ENCODE results near the gene CHST3. TPM values are rescaled to one million over a fixed set of nuclear protein-coding genes. Genes with fewer than 3 reads are reported as not detected.

The CHST3 gene
- total and polyA plus RNA-seq, 11 donors = 8.1 to 51.3 (median 25.0) TPM

GRCh38 chr10:71982269-71983178, 18.3 kb downstream of the CHST3 start:
- peak overlapping the region in 9 of 12 donors; percentile 5 to 87 (median 68) for H3K27ac ChIP-seq
- DNase-seq (peak in 1 of 5 donors; percentile 18), ATAC-seq (no peak)
- WGBS, 4 donors = 76 to 78% (median 77%) methylated on average over 10 of the region's 10 CpGs
- TF ChIP-seq POLR2A (IDR thresholded peaks at IDR 0.05) (no peak), CTCF (IDR thresholded peaks at IDR 0.05) (no peak)
- no peak overlapping the region for H3K4me3 ChIP-seq
- H3K27me3 ChIP-seq = no peaks in the 10 kb centered on the region
- H3K4me1 ChIP-seq = peaks cover 36 to 100% (median 97%) of the 10 kb centered on the region in 12 donors
- H3K9me3 ChIP-seq = no peaks in the 10 kb centered on the region
- no peaks in the 10 kb centered on the region for H3K36me3 ChIP-seq
- intact Hi-C loops (cut with DNase I) = no loop called here

- no peak for ATAC-seq
- no peaks in the 10 kb centered on the region for H3K36me3 ChIP-seq
- H3K4me3 ChIP-seq = no peak overlapping the region
- peaks cover 33 to 93% (median 86%) of the 10 kb centered on the region in 12 donors for H3K4me1 ChIP-seq
- TF ChIP-seq CTCF (IDR thresholded peaks at IDR 0.05) = no peak
- no peak for TF ChIP-seq POLR2A (IDR thresholded peaks at IDR 0.05)
- no peaks in the 10 kb centered on the region for H3K27me3 ChIP-seq
- WGBS, 4 donors = 87 to 92% (median 88%) methylated on average over 15 of the region's 15 CpGs
- intact Hi-C loops (cut with DNase I) = no loop called here
- H3K27ac ChIP-seq = peak overlapping the region; percentile 35 to 87 (median 73)
- DNase-seq = peak in 1 of 5 donors; percentile 20
- H3K9me3 ChIP-seq = no peaks in the 10 kb centered on the region
Observed at GRCh38 chr10:71984126-71984808, 20.1 kb downstream of the CHST3 start.

GRCh38 chr10:71984809-71985388, 20.7 kb downstream of the CHST3 start:
- peak overlapping the region; percentile 55 to 87 (median 78) for H3K27ac ChIP-seq
- DNase-seq (peak in 1 of 5 donors; percentile 57), ATAC-seq (no peak)
- no peak for TF ChIP-seq POLR2A (IDR thresholded peaks at IDR 0.05)
- TF ChIP-seq CTCF (IDR thresholded peaks at IDR 0.05) = no peak
- no peak overlapping the region for H3K4me3 ChIP-seq
- intact Hi-C loops (cut with DNase I) = loop anchor here in 1 of 10 donors (1.0 kb wide), 1 partner anchor 21 kb away; the partner anchor contains the start of gene CHST3
- H3K27me3 ChIP-seq = no peaks in the 10 kb centered on the region
- no peaks in the 10 kb centered on the region for H3K9me3 ChIP-seq
- 60 to 75% (median 66%) methylated on average over 5 to 9 of the region's 9 CpGs for WGBS, 4 donors
- H3K36me3 ChIP-seq = no peaks in the 10 kb centered on the region
- H3K4me1 ChIP-seq = peaks cover 33 to 92% (median 82%) of the 10 kb centered on the region in 12 donors

Measured in heart left ventricle (tissue), 16 donors.